ENCODE data around the gene PPP1R12C. TPM values are rescaled to one million over a fixed set of nuclear protein-coding genes. Genes with fewer than 3 reads are reported as not detected.
"Not testable (repeated sequence)": the region's sequence is repeated elsewhere in the genome, so short reads cannot be mapped to it uniquely, and the experiment has no call there.

PPP1R12C gene
- total RNA-seq, 4 donors from 2014 or later, result 101 to 350 (median 154) TPM

- H3K27me3 ChIP-seq, result peaks cover 80% of the 10 kb centered on the region
- no peaks in the 10 kb centered on the region for H3K9me3 ChIP-seq
- in situ Hi-C loops (cut with MboI; ENCODE audit: low pct_ligation_motif_present in 1 of 4, low pct_unique_long_range_greater_than_20kb in 1 of 4, low sequenced_read_pairs in 3 of 4) (no loop called here), intact Hi-C loops (cut with DNase I; ENCODE audit: low total_unique reads) (no loop called here)
- 50 to 63% methylated on average over 2 to 3 of the region's 4 CpGs for WGBS, 2 donors (ENCODE audit: low coverage in 1 of 2)
- no peak for DNase-seq
- TF ChIP-seq EP300 (IDR thresholded peaks at IDR 0.05; ENCODE audit: low read depth), result no peak
- TF ChIP-seq POLR2AphosphoS5 (IDR thresholded peaks at IDR 0.05), result no peak
- TF ChIP-seq, protein P1, sequence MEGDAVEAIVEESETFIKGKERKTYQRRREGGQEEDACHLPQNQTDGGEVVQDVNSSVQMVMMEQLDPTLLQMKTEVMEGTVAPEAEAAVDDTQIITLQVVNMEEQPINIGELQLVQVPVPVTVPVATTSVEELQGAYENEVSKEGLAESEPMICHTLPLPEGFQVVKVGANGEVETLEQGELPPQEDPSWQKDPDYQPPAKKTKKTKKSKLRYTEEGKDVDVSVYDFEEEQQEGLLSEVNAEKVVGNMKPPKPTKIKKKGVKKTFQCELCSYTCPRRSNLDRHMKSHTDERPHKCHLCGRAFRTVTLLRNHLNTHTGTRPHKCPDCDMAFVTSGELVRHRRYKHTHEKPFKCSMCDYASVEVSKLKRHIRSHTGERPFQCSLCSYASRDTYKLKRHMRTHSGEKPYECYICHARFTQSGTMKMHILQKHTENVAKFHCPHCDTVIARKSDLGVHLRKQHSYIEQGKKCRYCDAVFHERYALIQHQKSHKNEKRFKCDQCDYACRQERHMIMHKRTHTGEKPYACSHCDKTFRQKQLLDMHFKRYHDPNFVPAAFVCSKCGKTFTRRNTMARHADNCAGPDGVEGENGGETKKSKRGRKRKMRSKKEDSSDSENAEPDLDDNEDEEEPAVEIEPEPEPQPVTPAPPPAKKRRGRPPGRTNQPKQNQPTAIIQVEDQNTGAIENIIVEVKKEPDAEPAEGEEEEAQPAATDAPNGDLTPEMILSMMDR (IDR thresholded peaks at IDR 0.05), result no peak
- no peak for TF ChIP-seq POLR2A (IDR thresholded peaks at IDR 0.05)
- peaks cover 0 to 16% (median 5%) of the 10 kb centered on the region in 4 donors for H3K4me1 ChIP-seq
- H3K27ac ChIP-seq, result no peak overlapping the region
- H3K4me3 ChIP-seq, result no peak overlapping the region
- H3K36me3 ChIP-seq, result no peaks in the 10 kb centered on the region
Observed at GRCh38 chr19:55158423-55158822, 41.0 kb upstream of the PPP1R12C start.

DNA sequence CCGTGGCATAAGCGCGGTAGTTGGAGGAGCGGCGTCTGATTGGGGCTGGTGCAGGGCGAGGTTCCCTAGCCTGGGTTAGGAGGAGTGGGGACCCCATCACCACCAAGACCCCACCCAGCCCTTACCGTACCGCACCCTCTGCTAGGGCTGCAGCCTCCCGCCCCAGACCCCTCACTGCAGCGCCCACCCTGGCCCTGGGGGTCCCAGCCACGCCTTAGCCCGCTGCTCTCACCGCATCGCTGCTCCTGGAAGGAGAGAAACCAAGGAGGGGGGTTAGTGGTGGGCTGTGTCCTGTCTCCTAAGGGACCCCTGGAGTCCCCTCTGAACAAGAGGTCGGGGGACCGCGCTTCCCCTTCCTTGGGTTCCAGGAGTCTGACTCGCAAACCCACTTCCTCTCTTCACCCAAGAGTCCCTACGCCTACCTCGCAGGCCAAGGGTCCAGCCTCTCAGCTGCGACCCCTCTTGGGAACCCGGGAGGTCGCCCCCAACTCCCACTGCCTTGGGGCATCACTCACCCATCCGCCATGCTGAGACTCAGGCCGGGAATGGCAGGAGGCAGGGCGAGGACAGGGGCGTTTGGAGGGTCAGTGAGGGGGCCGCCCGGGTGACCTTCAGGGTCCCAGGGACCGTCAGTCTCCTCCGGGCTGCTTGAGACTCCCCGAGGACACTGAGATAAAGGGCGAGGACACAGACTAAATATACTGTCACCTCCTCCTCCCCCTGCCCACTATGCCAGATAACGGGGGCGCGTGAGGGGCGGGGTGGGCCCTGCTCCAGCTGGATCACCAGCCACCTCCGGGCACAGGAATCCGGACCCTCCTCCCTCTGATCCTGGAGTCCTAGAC, 39.8 kb upstream of the PPP1R12C start, which contains the start of gene TNNI3:
TNNI3 (minus strand) TSS at position 669 of the 845 bp plus-strand sequence; CDS start at position 526, 143 bp downstream.
- no peak for TF ChIP-seq POLR2A (IDR thresholded peaks at IDR 0.05)
- no peak for TF ChIP-seq POLR2AphosphoS5 (IDR thresholded peaks at IDR 0.05)
- TF ChIP-seq, protein P1 (IDR thresholded peaks at IDR 0.05), result no peak
- TF ChIP-seq EP300 (IDR thresholded peaks at IDR 0.05; ENCODE audit: low read depth), result no peak
- Histone ChIP-seq H3K4me3 (no peak within 1 kb of the TSS), H3K27ac (no peak within 1 kb of the TSS), H3K27me3 (peaks cover 77% of the 10 kb centered on the region), H3K9me3 (no peaks in the 10 kb centered on the region), H3K4me1 (peaks cover 0 to 16% (median 5%) of the 10 kb centered on the region in 4 donors), H3K36me3 (no peaks in the 10 kb centered on the region)
- no peak for DNase-seq
- WGBS, 2 donors (ENCODE audit: low coverage in 1 of 2), result 48% methylated on average over 37 of the region's 39 CpGs; no CpG with 5 or more reads in 1 of the 2 donors
- in situ Hi-C loops (cut with MboI; ENCODE audit: low pct_ligation_motif_present in 1 of 4, low pct_unique_long_range_greater_than_20kb in 1 of 4, low sequenced_read_pairs in 3 of 4), result no loop called here
- intact Hi-C loops (cut with DNase I; ENCODE audit: low total_unique reads), result no loop called here

DNA sequence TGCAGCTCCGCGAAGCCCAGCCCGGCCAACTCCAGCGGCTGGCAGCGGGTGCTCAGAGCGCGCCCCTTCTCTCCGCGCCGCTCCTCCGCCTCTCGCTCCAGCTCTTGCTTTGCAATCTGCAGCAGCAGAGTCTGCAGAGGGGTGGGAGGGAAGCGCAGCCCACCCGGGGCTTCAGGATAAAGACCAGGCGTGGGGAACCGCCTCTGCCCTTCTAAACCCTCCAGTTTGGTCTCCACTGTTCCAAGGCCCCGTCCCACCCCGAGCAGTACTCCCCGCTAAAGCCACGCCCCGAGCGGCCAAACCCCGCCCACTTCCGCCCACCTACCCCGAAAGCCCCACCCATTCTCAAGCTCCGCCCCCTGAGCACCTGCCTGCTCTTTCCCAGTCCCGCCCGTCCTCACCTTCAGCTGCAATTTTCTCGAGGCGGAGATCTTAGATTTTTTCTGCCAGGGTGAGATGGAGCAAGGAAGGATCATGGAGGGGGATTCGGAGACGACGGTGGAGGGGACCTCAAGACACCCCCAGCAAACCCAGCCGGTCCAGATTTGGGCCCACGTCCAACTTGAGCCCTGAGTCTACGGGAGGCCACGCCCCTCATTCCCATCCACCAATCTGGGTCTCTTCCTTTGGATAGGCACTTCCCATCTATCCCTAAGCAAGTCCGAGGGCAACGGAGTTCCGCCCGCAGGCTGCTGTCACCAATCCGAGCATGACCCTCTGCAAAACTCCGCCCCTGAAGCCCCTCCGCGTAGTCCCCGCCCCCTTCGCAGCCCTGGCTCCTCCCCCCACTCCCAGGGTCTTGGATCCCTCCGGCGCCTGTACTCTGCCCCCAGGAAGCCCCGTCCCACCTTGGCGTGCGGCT, 39.0 kb upstream of the PPP1R12C start:
- H3K27ac ChIP-seq, result no peak overlapping the region
- peak overlapping the region in 2 of 4 donors; percentile 14 to 26 for H3K4me3 ChIP-seq
- H3K4me1 ChIP-seq, result peaks cover 0 to 16% (median 5%) of the 10 kb centered on the region in 4 donors
- H3K9me3 ChIP-seq, result no peaks in the 10 kb centered on the region
- 24% methylated on average over 41 of the region's 52 CpGs; no CpG with 5 or more reads in 1 of the 2 donors for WGBS, 2 donors (ENCODE audit: low coverage in 1 of 2)
- intact Hi-C loops (cut with DNase I; ENCODE audit: low total_unique reads) (no loop called here), in situ Hi-C loops (cut with MboI; ENCODE audit: low pct_ligation_motif_present in 1 of 4, low pct_unique_long_range_greater_than_20kb in 1 of 4, low sequenced_read_pairs in 3 of 4) (no loop called here)
- peaks cover 68% of the 10 kb centered on the region for H3K27me3 ChIP-seq
- DNase-seq, result peak; percentile 74
- TF ChIP-seq, protein P1 (IDR thresholded peaks at IDR 0.05), result no peak
- TF ChIP-seq EP300 (IDR thresholded peaks at IDR 0.05; ENCODE audit: low read depth), result no peak
- no peak for TF ChIP-seq POLR2A (IDR thresholded peaks at IDR 0.05)
- TF ChIP-seq POLR2AphosphoS5 (IDR thresholded peaks at IDR 0.05), result no peak
- H3K36me3 ChIP-seq, result no peaks in the 10 kb centered on the region

GRCh38 chr19:55155784-55156183, 38.3 kb upstream of the PPP1R12C start:
- WGBS, 2 donors (ENCODE audit: low coverage in 1 of 2), result 4% methylated on average over 5 of the region's 5 CpGs; no CpG with 5 or more reads in 1 of the 2 donors
- DNase-seq; H3K27ac ChIP-seq; H3K9me3 ChIP-seq; H3K36me3 ChIP-seq; in situ Hi-C loops (cut with MboI; ENCODE audit: low pct_ligation_motif_present in 1 of 4, low pct_unique_long_range_greater_than_20kb in 1 of 4, low sequenced_read_pairs in 3 of 4); intact Hi-C loops (cut with DNase I; ENCODE audit: low total_unique reads): not testable (repeated sequence)
- H3K4me1 ChIP-seq, result peaks cover 0 to 16% (median 5%) of the 10 kb centered on the region in 4 donors
- H3K4me3 ChIP-seq, result peak overlapping the region in 2 of 4 donors; percentile 14 to 26
- peaks cover 65% of the 10 kb centered on the region for H3K27me3 ChIP-seq

All from transverse colon (tissue), 4 donors.